Stimulated activated CD8-positive, alpha-beta memory T cell treated with anti-CD3 and anti-CD28 coated beads, Interleukin-15, amount 100 ng/mL, for 1 hour (primary cell): ENCODE results near the gene CCDC74A.
"Not testable (repeated sequence)": the region's sequence is repeated elsewhere in the genome, so short reads cannot be mapped to it uniquely, and the experiment has no call there.

Experiments
- DNase-seq: peaks from one replicate; pipeline ENCODE4 v3.0.0-alpha.2; 2020; ENCODE audit warnings: low read depth

CCDC74A gene

GRCh38 chr2:131503587-131503986 lies 24.1 kb upstream of the CCDC74A start:
- not testable (repeated sequence) for DNase-seq

- DNase-seq: not testable (repeated sequence)
These were observed 23.5 kb upstream of the CCDC74A start for GRCh38 chr2:131504082-131504750.

- DNase-seq: no peak
These were observed 18.1 kb upstream of the CCDC74A start for GRCh38 chr2:131509615-131510014.

GRCh38 chr2:131511291-131511968 lies 16.3 kb upstream of the CCDC74A start:
- DNase-seq: not testable (repeated sequence)

- DNase-seq: not testable (repeated sequence)
These were observed 15.5 kb upstream of the CCDC74A start for GRCh38 chr2:131511969-131512870.

- not testable (repeated sequence) for DNase-seq
These were observed 13.1 kb upstream of the CCDC74A start for GRCh38 chr2:131514408-131515166.

- DNase-seq: not testable (repeated sequence)
These were observed 12.5 kb upstream of the CCDC74A start for GRCh38 chr2:131515235-131515634.

GRCh38 chr2:131516011-131516410 lies 11.7 kb upstream of the CCDC74A start:
- no peak for DNase-seq

GRCh38 chr2:131516621-131517020 lies 11.1 kb upstream of the CCDC74A start:
- not testable (repeated sequence) for DNase-seq

GRCh38 chr2:131517106-131517831 lies 10.4 kb upstream of the CCDC74A start:
- no peak for DNase-seq

GRCh38 chr2:131517856-131518255 lies 9.8 kb upstream of the CCDC74A start:
- not testable (repeated sequence) for DNase-seq

GRCh38 chr2:131518531-131518930 lies 9.2 kb upstream of the CCDC74A start:
- not testable (repeated sequence) for DNase-seq

- no peak for DNase-seq
These were observed 8.2 kb upstream of the CCDC74A start for GRCh38 chr2:131519466-131519865.

GRCh38 chr2:131519871-131520470 lies 7.7 kb upstream of the CCDC74A start:
- not testable (repeated sequence) for DNase-seq

- no peak for DNase-seq
These were observed 7.2 kb upstream of the CCDC74A start for GRCh38 chr2:131520526-131520925.

- not testable (repeated sequence) for DNase-seq
These were observed 6.2 kb upstream of the CCDC74A start for GRCh38 chr2:131521524-131521923.

- DNase-seq: no peak
These were observed 5.5 kb upstream of the CCDC74A start for GRCh38 chr2:131521961-131522781.

- not testable (repeated sequence) for DNase-seq
These were observed 2.4 kb upstream of the CCDC74A start for GRCh38 chr2:131525256-131525655.

GRCh38 chr2:131528981-131529863 lies 1.5 kb downstream of the CCDC74A start:
- DNase-seq: not testable (repeated sequence)
